K562 (cell line): Measurements from ENCODE around the gene SESN3.

Experiments used
- EGR1 ChIP-seq: fragments of 450-650 bp; conservative IDR thresholded peaks from 2 replicates; pipeline ENCODE4 v1.6.1; 2017; ENCODE audit warnings: mild to moderate bottlenecking
- POLR2A ChIP-seq: fragments of 450-650 bp; conservative IDR thresholded peaks from 2 replicates; pipeline ENCODE4 v1.6.1; 2016
- TCF7L2 ChIP-seq: fragments of 150-350 bp; IDR thresholded peaks from 2 replicates; pipeline ENCODE4 v1.6.1; 2016; ENCODE audit warnings: low read depth, mild to moderate bottlenecking, low read length, moderate library complexity
- TCFL5 ChIP-seq: fragments of 250-450 bp; sonication (Bioruptor Pico); conservative IDR thresholded peaks from 2 replicates; pipeline ENCODE4 v1.6.1; 2021; ENCODE audit warnings: mild to moderate bottlenecking, moderate library complexity, matching md5 sums
- ZFPM2 ChIP-seq: fragments of 250-450 bp; sonication (Bioruptor Pico); IDR thresholded peaks from 2 replicates; pipeline ENCODE4 v1.5.1; 2022; ENCODE audit warnings: mild to moderate bottlenecking
- ZFX ChIP-seq: sonication (generic); formaldehyde crosslinking; IDR thresholded peaks from 2 replicates; pipeline ENCODE4 v1.8.0; 2022; ENCODE audit warnings: mild to moderate bottlenecking, missing genetic modification reagents, moderate library complexity
- TF ChIP-seq, protein P1 (sequence below), 3 experiments: IDR thresholded peaks in 2 of 3; conservative IDR thresholded peaks in 1 of 3; 2 replicates each; pipeline ENCODE4 v1.5.1; 2011 to 2012; ENCODE audit warnings: low read length in 3 of 3, mild to moderate bottlenecking in 3 of 3, control low read depth in 2 of 3, improper control_type of control experiment in 1 of 3, inconsistent platforms in 1 of 3, low read depth in 1 of 3, mixed read lengths in 1 of 3, moderate library complexity in 1 of 3; ENCODE audit not compliant: insufficient read depth in 2 of 3

DNA sequence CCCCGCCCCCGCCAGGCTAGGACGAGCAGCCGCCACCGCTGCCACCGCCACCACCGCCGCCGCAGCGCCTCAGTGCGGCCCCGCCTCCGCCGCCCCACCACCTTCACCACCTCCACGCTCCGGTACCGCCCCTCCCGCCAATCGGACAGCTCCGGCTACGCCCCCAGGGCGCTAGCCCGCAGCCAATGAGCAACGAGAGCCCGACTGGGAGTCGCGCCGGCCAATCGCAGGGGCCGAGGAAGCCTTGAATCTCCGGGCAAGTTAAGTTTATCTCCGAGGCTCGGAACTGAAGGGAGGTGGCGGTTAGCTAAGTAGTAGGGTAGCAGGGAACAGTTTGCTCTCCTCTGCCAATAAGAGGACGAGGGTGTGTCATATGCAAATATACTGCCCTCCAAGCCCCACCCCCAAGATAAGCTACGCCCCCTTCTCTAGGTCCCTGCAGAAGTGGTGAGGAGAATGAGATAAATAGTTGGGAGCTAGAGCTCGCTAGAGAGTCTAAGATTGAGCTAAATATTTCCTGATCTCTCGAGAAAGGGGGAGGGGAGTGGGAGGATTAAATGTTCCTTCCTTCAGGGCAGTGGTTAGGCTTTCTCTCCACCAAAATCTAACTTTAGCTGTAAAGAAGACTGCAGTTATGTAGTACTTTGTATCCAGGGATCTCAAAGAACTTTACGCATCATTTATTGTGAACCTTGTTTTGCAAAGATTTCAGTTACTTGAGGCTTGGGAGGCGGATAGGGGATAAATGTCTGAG is at the start of gene SESN3:
- TF ChIP-seq TCF7L2 = peak; percentile 58; the same call in 1 of the 2 replicates
- no peak for TF ChIP-seq POLR2A
- TF ChIP-seq TCFL5 = no peak
- TF ChIP-seq, protein P1, sequence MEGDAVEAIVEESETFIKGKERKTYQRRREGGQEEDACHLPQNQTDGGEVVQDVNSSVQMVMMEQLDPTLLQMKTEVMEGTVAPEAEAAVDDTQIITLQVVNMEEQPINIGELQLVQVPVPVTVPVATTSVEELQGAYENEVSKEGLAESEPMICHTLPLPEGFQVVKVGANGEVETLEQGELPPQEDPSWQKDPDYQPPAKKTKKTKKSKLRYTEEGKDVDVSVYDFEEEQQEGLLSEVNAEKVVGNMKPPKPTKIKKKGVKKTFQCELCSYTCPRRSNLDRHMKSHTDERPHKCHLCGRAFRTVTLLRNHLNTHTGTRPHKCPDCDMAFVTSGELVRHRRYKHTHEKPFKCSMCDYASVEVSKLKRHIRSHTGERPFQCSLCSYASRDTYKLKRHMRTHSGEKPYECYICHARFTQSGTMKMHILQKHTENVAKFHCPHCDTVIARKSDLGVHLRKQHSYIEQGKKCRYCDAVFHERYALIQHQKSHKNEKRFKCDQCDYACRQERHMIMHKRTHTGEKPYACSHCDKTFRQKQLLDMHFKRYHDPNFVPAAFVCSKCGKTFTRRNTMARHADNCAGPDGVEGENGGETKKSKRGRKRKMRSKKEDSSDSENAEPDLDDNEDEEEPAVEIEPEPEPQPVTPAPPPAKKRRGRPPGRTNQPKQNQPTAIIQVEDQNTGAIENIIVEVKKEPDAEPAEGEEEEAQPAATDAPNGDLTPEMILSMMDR (IDR thresholded peaks at IDR 0.05 in 2 of 3, conservative IDR thresholded peaks at IDR 0.05 in 1 of 3; ENCODE audit: insufficient read depth in 2 of 3, low read depth in 1 of 3, low read length in 3 of 3) = no peak; a peak in 1 of 6 replicates
- peak; percentile 76 for TF ChIP-seq EGR1
- no peak for TF ChIP-seq ZFPM2
- TF ChIP-seq ZFX (CRISPR knock-in tag) = no peak
